Gastrocnemius medialis (tissue), 4 donors: ENCODE measurements around the gene TMEM62.

Experiments
- POLR2A ChIP-seq, 2 donors: fragments of 450-650 bp; IDR thresholded peaks; one replicate each; pipeline ENCODE4 v1.6.1; 2017; ENCODE audit warnings: antibody characterized with exemption in 2 of 2, mild to moderate bottlenecking in 2 of 2, moderate library complexity in 2 of 2
- TF ChIP-seq, protein P1 (sequence below), 5 experiments: fragments of 450-650 bp in 3 of 5; fragments of 200-600 bp in 2 of 5; sonication (generic) in 2 of 5; IDR thresholded peaks in 4 of 5; conservative IDR thresholded peaks in 1 of 5; 1 replicate in 4 of 5; 2 replicates in 1 of 5; pipeline ENCODE4 v1.5.1; 2016 to 2019; ENCODE audit warnings: antibody characterized with exemption in 5 of 5, mild to moderate bottlenecking in 3 of 5, moderate library complexity in 3 of 5

DNA sequence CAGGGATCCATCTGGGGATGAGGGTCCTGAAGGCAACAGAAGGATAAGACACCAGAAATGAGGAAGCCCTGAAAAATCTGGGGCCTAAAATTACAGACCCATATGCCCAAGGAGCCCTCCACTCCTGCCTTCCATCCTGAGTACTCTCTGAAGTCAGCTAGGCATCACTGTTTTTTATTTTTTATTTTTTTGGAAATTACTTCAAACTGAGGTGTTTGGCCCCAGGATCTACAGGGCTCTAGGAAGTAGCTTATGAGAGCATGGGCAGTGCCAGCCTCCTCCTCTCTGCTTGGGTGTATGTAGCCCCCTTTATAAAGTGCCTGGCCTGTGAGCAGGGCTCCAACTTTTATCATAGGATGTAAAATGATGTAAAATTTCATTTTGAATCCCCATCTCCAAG lies 79.6 kb downstream of the TMEM62 start:
- TF ChIP-seq, protein P1, sequence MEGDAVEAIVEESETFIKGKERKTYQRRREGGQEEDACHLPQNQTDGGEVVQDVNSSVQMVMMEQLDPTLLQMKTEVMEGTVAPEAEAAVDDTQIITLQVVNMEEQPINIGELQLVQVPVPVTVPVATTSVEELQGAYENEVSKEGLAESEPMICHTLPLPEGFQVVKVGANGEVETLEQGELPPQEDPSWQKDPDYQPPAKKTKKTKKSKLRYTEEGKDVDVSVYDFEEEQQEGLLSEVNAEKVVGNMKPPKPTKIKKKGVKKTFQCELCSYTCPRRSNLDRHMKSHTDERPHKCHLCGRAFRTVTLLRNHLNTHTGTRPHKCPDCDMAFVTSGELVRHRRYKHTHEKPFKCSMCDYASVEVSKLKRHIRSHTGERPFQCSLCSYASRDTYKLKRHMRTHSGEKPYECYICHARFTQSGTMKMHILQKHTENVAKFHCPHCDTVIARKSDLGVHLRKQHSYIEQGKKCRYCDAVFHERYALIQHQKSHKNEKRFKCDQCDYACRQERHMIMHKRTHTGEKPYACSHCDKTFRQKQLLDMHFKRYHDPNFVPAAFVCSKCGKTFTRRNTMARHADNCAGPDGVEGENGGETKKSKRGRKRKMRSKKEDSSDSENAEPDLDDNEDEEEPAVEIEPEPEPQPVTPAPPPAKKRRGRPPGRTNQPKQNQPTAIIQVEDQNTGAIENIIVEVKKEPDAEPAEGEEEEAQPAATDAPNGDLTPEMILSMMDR (IDR thresholded peaks at IDR 0.05 in 4 of 5, conservative IDR thresholded peaks at IDR 0.05 in 1 of 5), result no peak
- no peak for TF ChIP-seq POLR2A (IDR thresholded peaks at IDR 0.05)
